Fibroblast of upper back skin (primary cell): ENCODE measurements around the gene AGBL1.

Experiments used
- DNase-seq: peaks from one replicate; pipeline ENCODE4 v3.0.0-alpha.2; 2013

Gene AGBL1

DNA sequence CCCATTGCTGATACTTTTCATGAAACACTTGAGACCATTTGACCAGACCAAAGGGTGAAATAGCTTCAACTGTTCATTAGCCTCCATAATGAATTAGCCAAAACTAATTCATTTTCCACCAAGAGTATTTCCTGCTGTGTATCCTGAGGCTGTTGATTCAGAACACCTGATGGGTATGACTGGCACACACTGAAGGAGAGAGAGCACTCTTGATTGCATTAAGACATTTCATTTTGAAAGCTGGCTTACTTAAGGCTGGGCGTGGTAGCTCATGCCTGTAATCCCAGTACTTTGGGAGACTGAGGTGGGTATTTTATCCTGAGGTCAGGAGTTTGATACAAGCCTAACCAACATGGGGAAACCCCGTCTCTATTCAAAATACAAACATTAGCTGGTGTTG, 175.6 kb downstream of the AGBL1 start:
- DNase-seq, result no peak

DNA sequence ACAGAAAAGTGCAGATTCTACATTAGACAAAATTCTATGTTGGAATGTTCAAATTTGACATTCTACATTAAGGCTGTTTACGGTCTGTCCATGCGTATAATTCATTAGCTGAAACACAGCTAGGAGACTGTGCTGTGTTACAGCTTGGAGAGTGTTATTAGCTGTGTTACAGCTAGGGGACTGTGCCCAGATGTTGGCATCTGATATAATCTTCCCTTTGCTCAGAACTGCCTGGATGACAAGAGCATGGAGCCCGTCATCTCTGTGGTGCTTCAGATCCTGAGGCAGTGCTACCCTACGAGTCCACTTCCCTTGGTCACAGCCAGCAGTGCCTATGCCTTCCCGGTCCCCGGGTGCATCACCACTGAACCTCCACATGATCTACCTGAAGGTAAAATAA, 177.0 kb downstream of the AGBL1 start:
- DNase-seq, result no peak

DNA sequence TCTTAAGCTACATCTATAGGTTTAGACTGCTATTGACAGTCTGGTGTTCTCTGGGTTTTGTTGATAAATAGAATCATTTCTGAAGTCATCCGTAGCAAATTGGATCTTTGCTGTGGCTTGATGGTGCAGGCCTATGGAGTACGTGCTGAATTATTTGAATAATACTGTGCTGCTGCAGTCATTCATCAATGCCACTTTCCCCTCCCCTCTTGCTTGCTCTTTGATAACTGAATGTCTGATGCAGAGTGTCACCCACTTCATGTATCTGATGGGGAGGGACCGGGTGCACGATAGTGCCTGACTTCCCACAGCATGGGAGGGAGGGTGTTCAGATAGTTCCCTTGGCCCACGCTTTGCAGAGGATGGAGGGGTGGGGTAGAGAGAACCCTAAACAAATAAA, 179.9 kb downstream of the AGBL1 start:
- DNase-seq, result no peak

DNA sequence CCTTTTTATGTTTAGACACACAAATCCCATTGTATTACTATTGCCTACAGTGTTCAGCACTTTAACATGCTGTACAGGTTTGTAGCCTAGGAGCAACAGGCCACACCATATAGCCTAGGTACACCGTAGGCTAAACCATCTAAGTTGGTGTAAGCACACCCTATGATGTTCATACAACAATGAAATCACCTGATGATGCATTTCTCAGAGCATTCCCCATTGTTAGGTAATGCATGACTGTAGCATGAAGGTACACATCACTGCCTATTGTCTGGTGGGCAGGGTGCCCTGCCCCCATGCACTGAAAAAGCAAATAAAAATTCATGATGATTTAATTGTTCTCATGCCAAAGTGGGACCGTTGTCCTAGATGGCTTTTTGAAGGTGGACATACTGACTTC, 183.6 kb downstream of the AGBL1 start:
- no peak for DNase-seq

DNA sequence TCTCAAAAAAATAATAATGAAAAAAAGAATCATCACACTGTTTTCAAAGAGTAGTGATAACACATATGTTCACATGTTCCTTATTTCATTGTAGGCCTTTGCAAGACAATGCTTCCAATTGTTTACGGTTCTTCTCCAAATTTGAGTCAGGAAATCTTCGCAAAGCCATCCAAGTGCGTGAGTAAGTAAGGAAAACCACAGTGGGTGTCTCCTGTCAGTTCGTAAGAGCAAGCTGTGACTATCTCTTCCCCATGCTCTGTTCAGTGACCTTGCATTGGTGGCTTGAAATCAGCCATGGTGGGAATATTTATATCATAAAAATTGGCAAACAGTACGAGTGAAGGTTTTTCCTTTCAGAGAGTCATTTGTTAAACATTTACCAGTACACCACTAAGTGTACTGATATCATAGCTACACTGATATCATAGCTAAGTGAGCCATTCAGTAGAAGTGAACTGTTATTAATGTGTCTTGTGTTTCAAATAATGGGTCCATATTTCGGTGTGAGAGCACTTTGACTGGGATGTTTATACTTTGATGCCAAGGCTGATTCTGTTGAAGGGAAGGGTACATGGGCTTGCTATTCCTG, 187.3 kb downstream of the AGBL1 start:
- no peak for DNase-seq

DNA sequence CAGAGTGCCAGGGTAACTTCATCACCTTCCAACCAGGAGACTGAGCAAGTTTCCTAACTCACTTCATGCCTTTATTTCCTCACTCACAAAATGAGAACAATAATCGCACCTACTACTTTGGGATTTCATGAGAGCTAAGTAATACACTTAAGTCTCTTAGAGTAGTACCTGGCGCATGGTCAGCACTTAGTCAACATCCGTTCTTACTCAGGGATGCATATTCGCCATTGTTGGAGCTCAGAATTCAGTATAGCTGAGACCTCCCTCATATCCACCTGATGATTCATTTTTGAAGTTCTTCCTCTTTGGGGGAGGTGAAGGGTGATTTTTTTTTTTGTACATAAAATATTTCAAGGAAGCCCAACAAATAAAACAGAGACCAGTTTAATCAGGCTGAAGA, 188.2 kb downstream of the AGBL1 start:
- no peak for DNase-seq

DNA sequence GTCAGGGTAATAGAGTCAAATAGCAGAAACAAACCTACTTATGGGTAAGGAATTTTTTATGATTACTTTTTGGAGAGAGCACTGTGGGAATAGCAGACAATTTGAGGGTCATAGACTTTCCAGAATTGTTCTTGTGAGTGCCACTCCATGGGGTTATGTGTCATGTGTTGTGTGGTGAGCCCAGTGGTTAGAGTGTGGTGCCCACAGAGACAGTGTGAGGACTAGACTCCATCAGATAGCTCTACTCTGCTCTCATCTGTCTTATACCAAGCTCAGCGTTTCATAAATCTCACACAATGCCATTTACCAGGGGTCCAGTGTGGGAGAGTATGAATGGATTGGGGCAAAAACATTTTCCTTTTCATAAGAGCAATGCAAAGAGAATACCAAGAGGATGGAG, 188.9 kb downstream of the AGBL1 start:
- no peak for DNase-seq

DNA sequence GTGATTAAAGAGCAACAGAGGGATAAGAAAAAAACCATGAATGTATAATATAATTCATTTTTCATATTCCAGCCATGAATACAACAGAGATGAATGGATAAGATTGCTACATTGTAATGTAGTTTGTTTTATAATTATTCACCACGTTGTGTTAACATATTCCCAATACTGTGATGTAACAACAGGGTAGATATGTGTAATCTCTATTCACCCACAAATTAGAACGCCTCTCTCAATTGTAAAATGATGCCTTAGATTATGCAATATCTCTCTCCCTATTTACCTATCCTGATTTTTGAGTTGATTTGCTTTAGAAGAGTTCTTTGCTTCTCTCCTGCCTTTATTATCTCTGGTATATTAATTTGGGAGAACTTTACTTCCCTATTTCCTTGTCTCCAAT, 193.6 kb downstream of the AGBL1 start:
- DNase-seq, result no peak

DNA sequence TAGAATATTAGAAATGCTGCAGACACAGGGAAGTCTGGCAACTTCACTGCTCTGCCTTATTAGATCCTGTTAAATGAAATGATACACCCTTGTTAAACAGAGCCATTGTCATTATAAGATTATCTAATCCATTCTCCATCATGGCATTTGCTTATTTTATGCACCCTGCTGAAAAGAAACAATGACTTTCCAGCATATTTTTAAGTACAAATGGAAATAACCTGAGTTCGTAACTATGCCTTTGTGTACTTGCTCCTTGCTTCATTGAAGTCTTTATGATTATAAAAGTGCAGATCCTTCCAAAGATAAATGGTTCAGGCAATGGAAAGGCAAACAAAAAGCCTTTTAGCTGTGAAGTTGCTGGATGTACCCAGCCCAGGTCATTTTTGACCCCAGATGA, 195.7 kb downstream of the AGBL1 start:
- DNase-seq, result no peak

DNA sequence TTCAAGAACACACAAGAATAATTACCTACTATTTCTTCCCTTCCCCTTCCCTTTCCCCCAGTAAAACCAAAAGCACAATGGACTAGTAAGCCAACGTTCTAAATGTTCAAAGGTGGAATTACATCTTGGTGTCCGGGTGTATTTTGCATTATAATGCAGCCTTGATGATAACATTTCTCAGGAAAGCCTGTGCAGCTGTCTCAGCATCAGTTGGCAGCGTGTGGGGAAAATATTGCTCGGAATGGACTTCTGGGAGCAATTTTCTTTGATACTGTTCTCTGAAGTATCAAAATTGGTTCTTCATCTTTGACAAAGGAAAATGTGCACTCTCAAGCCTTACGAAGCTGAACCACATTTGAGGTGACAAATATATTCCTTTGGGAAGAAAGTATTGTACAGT, 198.9 kb downstream of the AGBL1 start:
- no peak for DNase-seq

DNA sequence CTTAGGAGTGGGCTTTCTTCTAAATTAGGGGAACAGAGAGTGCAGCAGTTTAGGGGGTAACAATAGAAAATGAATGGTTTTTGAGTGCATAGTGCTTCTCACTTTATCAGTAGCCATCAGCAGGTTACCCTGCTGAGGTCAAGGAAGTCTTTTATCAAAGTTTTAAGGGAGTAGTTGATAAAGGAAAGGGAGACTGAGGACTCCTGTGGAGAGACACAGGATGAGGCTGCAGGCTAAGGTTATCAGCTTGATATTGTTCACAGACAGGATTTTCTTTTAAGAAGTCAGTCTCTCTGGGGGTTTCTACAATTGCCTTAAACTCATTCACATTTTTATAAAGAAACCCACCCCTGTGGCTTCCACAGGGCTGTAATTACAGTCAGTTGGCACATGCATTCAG, 205.0 kb downstream of the AGBL1 start:
- DNase-seq, result no peak

DNA sequence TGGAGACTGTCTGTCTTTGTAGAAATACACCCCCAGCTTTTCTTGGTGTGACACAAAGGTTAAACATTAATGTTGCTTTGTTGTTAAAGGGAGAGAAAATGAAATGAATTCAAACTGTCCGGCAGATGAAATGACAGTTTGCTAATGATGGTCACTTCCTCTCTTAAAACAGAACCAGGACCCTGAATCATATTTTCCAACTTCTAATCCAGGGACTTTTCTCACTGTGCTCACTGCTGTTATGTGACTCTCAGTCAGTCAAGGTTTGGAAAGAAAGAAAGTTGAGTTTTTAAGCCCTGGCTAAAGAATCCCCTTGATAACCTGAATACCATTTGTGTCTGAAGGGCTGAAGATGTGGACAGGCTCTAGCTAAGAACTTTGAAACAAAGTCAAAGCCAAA, 215.8 kb downstream of the AGBL1 start:
- DNase-seq, result no peak

DNA sequence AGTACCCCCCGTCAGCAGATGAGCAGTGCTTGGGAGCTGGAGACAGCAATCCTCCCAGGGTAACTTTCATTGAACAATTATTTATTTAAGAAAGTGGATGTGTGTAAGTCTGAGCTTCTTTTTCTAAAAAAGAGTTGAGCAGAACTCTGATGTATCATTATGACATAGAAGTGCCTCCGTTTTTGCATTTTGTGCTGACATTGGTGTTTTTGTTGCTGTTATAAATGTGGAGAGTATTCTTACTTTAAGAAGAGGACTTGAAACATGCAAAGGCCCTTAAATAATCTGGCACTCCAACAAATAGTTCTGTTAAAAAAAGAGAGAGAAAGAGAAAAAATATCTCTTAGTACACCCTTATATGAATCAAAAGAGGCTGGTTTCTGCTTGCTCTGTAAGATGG, 217.1 kb downstream of the AGBL1 start:
- no peak for DNase-seq

DNA sequence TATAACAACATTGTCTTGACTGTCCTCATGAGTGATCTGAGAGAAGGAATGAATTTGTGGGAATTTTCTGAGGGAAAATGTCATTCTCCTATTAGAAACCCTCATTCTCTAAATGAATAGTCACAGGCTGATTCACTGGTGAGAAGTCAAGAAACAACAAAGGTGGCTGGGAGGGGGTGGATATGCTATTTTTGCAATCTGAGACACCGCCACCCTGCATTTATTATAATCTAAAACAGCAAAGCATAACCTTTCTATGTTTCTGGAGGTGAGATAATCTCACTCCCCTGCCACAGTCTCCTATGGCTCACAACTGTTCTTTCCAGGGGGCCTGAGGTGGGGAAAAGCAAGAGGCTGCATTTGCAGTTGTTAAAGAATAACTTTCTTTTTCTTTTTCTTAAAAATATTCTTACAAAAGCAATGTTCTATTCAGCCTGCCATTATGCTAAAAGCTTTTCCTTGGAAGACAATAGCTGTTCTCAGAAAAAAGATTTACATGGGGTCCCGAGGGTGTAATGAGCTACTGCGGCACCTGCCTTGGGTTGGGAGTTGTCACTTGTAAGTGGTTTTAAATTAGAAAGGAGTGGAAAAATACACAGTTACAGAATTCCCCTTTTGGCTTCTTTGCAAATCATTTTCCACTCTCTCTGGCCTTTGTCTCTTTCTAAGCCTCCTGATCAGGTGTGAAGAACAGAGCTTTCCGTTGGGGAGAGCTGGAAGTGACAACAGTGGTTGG, 220.9 kb downstream of the AGBL1 start:
- no peak for DNase-seq

DNA sequence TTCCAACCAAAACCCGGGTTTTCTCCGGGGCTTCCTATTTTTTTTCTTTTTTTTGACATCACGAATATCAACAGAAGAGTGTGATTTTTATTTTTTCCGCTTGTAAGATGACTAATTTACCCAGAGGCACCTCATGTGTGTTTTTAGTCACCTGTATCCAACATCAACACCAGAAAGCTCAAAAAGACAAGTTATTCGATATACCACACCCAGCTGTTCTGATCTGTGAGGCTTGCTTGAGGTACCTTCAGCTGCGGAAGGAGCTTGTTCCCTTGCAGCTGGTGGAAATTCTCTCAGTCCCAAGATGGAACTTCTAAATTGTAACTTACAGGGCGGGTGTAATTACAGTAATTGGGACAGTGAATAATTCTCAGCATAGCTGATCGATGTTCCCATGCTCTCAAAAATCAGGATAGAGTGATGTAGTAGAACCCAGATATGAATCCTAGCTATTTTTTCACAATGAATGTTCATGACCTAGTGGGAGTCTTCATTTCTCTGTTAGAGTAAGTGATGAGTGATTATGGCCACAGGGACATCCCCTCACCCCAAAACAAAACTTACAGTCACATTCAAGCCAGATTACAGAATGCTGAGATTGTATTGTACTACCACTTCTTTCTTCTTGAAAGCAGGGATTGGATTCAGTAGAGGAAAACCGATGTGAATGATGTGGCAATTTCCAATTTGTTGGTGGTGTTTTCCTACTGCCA, 232.1 kb downstream of the AGBL1 start:
- DNase-seq, result no peak

DNA sequence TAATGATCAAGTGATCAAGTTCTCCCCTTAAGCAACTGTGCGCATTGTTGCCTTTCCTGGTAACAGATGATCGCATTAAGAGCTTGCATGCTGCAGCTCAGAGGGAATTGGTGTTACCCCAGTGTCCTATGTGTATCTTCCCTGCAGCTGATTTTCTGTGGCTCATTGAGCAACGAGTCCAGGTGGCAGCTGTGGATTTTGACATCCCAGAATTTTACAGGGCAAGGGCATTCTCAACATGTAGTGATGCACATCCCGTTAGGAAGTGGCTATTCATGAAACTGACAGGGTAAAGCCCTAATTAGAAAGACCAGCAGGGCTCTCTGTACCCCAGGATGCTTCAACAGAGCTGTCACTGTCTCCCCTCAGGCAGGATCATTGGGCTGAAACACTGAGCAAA, 232.8 kb downstream of the AGBL1 start:
- no peak for DNase-seq

DNA sequence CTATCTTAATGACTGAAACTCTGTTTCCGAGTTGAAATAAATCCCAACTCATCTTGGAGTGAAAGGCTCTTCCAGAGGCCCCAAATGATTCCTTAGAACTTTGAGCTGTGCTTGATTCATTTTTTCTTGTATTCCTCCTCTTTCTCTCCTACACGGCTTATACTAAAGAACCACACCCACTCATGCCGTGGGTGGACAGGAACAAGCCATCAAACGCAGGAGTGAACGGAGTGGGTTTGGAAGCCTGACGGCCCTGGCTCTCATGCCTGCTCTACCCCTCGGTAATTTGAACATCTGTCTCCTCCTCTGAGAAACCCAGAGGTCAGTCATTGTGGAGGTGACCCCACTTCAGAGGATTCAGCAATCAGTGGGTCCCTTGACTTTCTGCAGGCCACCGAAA, 236.5 kb downstream of the AGBL1 start:
- DNase-seq, result no peak

DNA sequence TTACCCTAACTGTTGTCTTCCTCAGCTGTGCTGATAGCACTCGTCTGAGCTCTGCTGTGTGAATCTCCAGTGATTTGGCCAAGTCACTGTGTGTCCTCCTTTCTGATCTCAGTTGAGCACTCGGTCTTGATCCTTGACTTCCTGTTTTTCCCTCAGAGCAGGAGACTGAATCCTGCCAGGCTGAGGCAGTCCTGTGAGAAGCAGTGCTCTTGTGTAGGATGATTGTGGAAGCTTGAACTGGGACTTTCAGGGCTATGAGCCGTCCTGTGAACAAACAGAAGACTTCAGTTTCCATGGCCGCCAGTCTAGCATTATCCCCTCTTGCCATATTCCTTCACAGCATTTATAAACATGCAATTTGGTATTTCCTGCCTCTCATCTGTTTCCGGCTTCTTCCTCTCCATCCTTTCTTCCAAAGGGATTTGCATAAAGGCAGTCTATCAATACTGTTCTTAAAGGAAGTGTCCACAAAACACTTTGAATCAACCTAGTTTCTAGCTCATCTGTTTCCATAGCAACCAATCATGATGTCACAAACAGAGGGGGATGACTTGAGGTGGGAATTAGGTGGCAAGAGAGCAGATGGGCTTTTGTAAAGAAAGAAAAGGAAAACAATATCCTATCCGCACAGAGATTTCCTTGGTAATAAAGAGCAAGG, 237.2 kb downstream of the AGBL1 start:
- DNase-seq, result no peak

DNA sequence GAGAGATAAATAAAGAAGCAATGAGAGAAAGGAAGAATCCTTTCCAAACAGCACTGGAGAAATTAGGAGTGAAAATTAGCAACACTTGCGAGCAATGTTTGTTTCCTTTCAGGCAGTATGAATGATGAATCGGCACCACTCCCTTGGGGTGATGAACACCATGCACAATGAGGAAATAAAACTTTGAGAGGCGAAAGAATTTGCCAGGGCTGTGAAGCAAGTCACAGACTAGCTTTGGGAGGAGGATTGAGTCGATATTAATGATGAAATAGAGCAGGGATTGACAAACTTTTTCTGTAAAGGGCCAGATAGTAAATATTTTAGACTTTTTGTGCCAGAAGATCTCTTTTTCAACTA, 237.7 kb downstream of the AGBL1 start:
- no peak for DNase-seq

DNA sequence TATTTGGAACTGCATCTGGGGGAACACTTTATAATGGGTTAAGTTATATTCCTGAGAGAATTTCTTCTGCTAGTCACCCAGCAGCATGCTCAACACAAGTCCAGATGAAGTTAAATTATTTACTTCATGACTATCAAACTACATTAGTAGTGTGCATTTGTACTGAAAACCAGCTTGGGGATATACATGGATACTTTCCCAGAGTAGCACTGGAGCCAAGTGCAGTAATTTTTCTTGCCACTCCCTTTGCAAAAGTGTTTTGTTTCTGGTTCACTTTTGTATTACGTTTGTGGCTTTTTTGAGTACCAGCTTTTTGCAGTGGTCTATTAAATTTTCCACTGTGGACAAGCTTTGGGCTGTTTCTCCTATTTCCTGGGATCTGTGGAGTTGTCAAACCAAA, 243.0 kb downstream of the AGBL1 start:
- DNase-seq, result no peak

DNA sequence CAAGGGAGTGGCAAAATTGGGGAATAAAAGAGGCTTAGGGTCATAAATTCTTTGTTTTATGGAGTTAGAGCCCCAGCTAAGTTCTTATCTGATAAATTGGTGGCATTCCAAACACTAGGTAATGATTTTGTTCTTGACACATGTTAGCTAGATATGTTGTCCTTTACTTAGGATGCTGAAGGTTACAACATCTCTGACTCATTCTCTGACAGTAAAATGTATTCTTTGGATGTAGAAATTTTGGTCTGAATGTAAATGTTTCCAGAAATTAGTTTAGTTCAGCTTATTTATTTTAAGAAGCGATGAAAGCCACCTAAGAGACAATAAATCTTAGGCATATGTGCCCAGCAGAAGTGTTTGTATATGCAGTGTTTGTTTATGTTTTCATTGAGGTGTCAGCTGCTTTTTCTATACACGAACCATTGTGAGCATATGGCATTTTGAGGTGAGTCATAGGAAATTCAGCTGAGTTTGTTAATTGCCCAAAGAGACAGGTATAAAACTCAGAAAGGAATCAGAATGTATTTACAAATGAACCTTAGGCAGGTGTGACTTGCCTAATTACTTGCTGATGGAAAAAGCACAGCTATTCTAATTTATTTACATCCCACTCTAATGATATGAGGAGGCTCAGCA, 247.7 kb downstream of the AGBL1 start:
- DNase-seq, result no peak

DNA sequence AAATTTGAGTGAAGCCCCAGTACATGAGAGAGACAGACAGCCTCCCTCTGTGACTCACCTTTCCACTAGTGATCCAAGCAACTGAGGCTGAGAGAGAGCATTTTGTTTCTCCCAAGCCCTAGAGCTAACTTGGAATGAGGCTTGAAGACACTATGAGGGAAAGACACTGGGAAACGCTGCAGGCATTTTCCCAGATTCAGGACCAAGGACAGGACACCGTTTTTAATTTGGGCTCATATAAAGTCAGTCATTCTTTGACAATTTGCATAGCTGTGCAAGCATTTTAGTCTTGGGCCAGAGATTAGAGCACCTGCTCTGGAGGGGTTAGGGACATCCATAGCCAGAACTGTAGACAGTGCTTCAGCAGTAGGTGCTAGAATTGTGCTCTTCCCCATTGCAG, 249.0 kb downstream of the AGBL1 start:
- DNase-seq, result no peak

DNA sequence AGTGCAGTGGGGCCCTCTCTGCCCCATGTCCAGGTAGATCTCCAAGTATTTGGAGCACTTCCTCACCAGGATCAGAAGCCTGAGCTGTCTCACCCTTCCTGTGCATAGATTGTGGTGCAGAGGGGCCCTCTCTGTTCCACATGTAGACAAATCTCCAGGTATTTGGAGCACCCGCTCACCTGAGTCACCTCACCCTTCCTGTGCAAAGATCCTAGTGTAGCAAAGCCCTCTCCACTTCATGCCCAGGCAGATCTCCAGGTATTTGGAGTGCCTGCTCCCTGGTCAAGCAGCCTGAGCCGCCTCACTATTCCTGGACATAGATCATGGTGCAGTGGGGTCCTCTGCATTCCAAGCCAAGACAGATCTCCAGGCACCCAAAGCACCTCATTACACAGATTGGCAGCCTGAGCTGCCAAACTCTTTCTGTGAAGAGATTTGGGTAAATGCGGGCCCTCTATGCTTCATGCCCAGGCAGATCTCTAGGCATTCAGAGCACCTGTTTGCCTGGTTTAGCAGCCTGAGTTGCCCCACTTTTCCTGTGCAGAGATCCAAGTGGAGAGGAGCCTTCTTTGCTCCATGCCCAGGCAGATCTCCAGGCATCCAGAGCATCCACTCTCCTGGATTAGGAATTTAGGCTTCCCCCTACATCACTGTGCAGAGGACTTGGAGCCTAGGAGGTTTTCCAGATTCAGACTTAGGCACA, 249.8 kb downstream of the AGBL1 start:
- no peak for DNase-seq
